WTC11 (cell line): ENCODE measurements around the gene SLC44A3. TPM values are rescaled to one million over a fixed set of nuclear protein-coding genes. Genes with fewer than 3 reads are reported as not detected.

Source experiments
- ATAC-seq: fragments of 200-7000 bp; cut with Tn5 transposase; 2 replicates; pipeline ENCODE4 v1.10.0; 2021; ENCODE audit warnings: mild to moderate bottlenecking, moderate library complexity
- CTCF ChIA-PET: fragments of 300-600 bp; sonication (Branson Sonifier 250); formaldehyde crosslinking; loops from one replicate; lab custom pipeline; 2021; ENCODE audit warnings: antibody characterized with exemption; lab: Charles Lee
- POLR2A ChIA-PET: fragments of 350-600 bp; sonication (Branson Sonifier 250); formaldehyde crosslinking; loops from one replicate; lab custom pipeline; 2021; ENCODE audit warnings: antibody characterized with exemption; lab: Charles Lee
- DNase-seq: peaks from one replicate; pipeline ENCODE4 v3.0.0; 2021; ENCODE audit warnings: low spot score
- H3K27ac Mint-ChIP-seq: 2 replicates; pipeline ENCODE4 v1.8.0; 2021; ENCODE audit warnings: mixed read lengths
- H3K27me3 Mint-ChIP-seq: 2 replicates; pipeline ENCODE4 v1.8.0; 2021; ENCODE audit warnings: low read depth, mild to moderate bottlenecking, moderate library complexity, mixed read lengths
- H3K36me3 Mint-ChIP-seq: 2 replicates; pipeline ENCODE4 v1.8.0; 2021; ENCODE audit warnings: mixed read lengths
- H3K4me1 Mint-ChIP-seq: 2 replicates; pipeline ENCODE4 v1.8.0; 2022; ENCODE audit warnings: mixed read lengths
- H3K4me3 Mint-ChIP-seq: 2 replicates; pipeline ENCODE4 v1.8.0; 2021; ENCODE audit warnings: mild to moderate bottlenecking, moderate library complexity, mixed read lengths
- H3K9me3 Mint-ChIP-seq: 2 replicates; pipeline ENCODE4 v1.8.0; 2021; ENCODE audit warnings: mixed read lengths
- ATF6 ChIP-seq: sonication (generic); formaldehyde crosslinking; IDR thresholded peaks from 2 replicates; pipeline ENCODE4 v1.8.1; 2023; ENCODE audit warnings: mild to moderate bottlenecking, missing genetic modification reagents
- CTCF ChIP-seq: fragments of 200-600 bp; IDR thresholded peaks from 2 replicates; pipeline ENCODE4 v1.8.0; 2022; ENCODE audit warnings: antibody characterized with exemption
- ERG ChIP-seq: fragments of 250-450 bp; sonication (Bioruptor Pico); IDR thresholded peaks from 2 replicates; pipeline ENCODE4 v1.8.0; 2021; ENCODE audit warnings: mild to moderate bottlenecking
- FOXJ3 ChIP-seq: sonication (generic); formaldehyde crosslinking; IDR thresholded peaks from 2 replicates; pipeline ENCODE4 v1.9.0; 2021; ENCODE audit warnings: missing genetic modification reagents, mild to moderate bottlenecking, borderline replicate concordance
- GTF2I ChIP-seq: fragments of 250-450 bp; sonication (Bioruptor Pico); conservative IDR thresholded peaks from 2 replicates; pipeline ENCODE4 v1.4.0; 2021; ENCODE audit warnings: mild to moderate bottlenecking
- HMGXB4 ChIP-seq: sonication (generic); formaldehyde crosslinking; IDR thresholded peaks from 2 replicates; pipeline ENCODE4 v1.8.1; 2023; ENCODE audit warnings: mild to moderate bottlenecking, moderate library complexity, missing genetic modification reagents
- IRF1 ChIP-seq: sonication (generic); formaldehyde crosslinking; IDR thresholded peaks from 2 replicates; pipeline ENCODE4 v1.8.0; 2023; ENCODE audit warnings: missing genetic modification reagents
- IRF2 ChIP-seq: sonication (generic); formaldehyde crosslinking; IDR thresholded peaks from 2 replicates; pipeline ENCODE4 v1.8.0; 2022; ENCODE audit warnings: low read depth, missing genetic modification reagents, borderline replicate concordance
- MAX ChIP-seq: sonication (generic); formaldehyde crosslinking; IDR thresholded peaks from 2 replicates; pipeline ENCODE4 v1.8.0; 2022; ENCODE audit warnings: mild to moderate bottlenecking, missing genetic modification reagents
- MLX ChIP-seq: sonication (generic); formaldehyde crosslinking; IDR thresholded peaks from 2 replicates; pipeline ENCODE4 v1.8.1; 2023; ENCODE audit warnings: mild to moderate bottlenecking, missing genetic modification reagents, moderate library complexity
- MYBL2 ChIP-seq: sonication (generic); formaldehyde crosslinking; IDR thresholded peaks from 2 replicates; pipeline ENCODE4 v1.8.1; 2023; ENCODE audit warnings: mild to moderate bottlenecking, moderate library complexity, missing genetic modification reagents
- NFYB ChIP-seq: sonication (generic); formaldehyde crosslinking; conservative IDR thresholded peaks from 2 replicates; pipeline ENCODE4 v1.8.0; 2022; ENCODE audit warnings: low read depth, missing genetic modification reagents
- OVOL2 ChIP-seq: fragments of 250-450 bp; sonication (Bioruptor Pico); IDR thresholded peaks from 2 replicates; pipeline ENCODE4 v1.9.0; 2021; ENCODE audit warnings: mild to moderate bottlenecking, borderline replicate concordance
- SP1 ChIP-seq: sonication (generic); formaldehyde crosslinking; conservative IDR thresholded peaks from 2 replicates; pipeline ENCODE4 v1.8.1; 2022; ENCODE audit warnings: missing genetic modification reagents
- ZNF138 ChIP-seq: sonication (generic); formaldehyde crosslinking; conservative IDR thresholded peaks from 2 replicates; pipeline ENCODE4 v1.8.1; 2022; ENCODE audit warnings: mild to moderate bottlenecking, moderate library complexity, missing genetic modification reagents
- ZNF232 ChIP-seq: sonication (generic); formaldehyde crosslinking; IDR thresholded peaks from 2 replicates; pipeline ENCODE4 v1.8.0; 2022; ENCODE audit warnings: mild to moderate bottlenecking, missing genetic modification reagents
- ZNF416 ChIP-seq: fragments of 250-450 bp; sonication (Bioruptor Pico); IDR thresholded peaks from 2 replicates; pipeline ENCODE4 v1.9.0; 2021; ENCODE audit warnings: mild to moderate bottlenecking, inconsistent platforms
- ZNF532 ChIP-seq: fragments of 250-450 bp; sonication (Bioruptor Pico); IDR thresholded peaks from 2 replicates; pipeline ENCODE4 v1.9.0; 2021; ENCODE audit warnings: mild to moderate bottlenecking, borderline replicate concordance
- total RNA-seq: library from RNA; stranded (reverse); gene quantifications from 3 replicates; pipeline ENCODE4 v1.2.3, GENCODE V29; 2021

The SLC44A3 gene
- total RNA-seq, 1 experiment from 2014 or later: 4.7 TPM

- H3K9me3 Mint-ChIP-seq: no peaks in the 10 kb centered on the region
- peak overlapping the region; percentile 24; the same call in 1 of the 2 replicates for H3K27ac Mint-ChIP-seq
- DNase-seq (no peak), ATAC-seq (no peak)
- peaks cover 26% of the 10 kb centered on the region for H3K36me3 Mint-ChIP-seq
- TF ChIP-seq MLX (CRISPR knock-in tag): no peak
- TF ChIP-seq FOXJ3: no peak
- no peak for TF ChIP-seq ZNF416
- no peak for TF ChIP-seq OVOL2
- no peak for TF ChIP-seq IRF1 (CRISPR knock-in tag)
- no peak overlapping the region for H3K4me3 Mint-ChIP-seq
- CTCF ChIA-PET: interaction anchor here (1.1 to 1.8 kb wide), 3 partner anchors 38 to 342 kb away, joined by 3 to 8 read pairs (median 5); no protein-coding TSS in a partner anchor
- POLR2A ChIA-PET: no interaction called here
- peaks cover 32% of the 10 kb centered on the region for H3K4me1 Mint-ChIP-seq
- peaks cover 3% of the 10 kb centered on the region; the same call in 1 of the 2 replicates for H3K27me3 Mint-ChIP-seq
Measured at GRCh38 chr1:94892604-94893254, 72.6 kb downstream of the SLC44A3 start.

- CTCF ChIA-PET: interaction anchor here (1.0 kb wide), 1 partner anchor 40 kb away, joined by 3 read pairs; no protein-coding TSS in a partner anchor
- POLR2A ChIA-PET: no interaction called here
- H3K27me3 Mint-ChIP-seq: peaks cover 3% of the 10 kb centered on the region; the same call in 1 of the 2 replicates
- peak; percentile 76 for ATAC-seq
- H3K4me1 Mint-ChIP-seq: peaks cover 16% of the 10 kb centered on the region
- H3K27ac Mint-ChIP-seq: peak overlapping the region; percentile 24; the same call in 1 of the 2 replicates
- no peak overlapping the region for H3K4me3 Mint-ChIP-seq
- TF ChIP-seq SP1 (CRISPR knock-in tag): no peak
- no peak for TF ChIP-seq IRF2 (CRISPR knock-in tag)
- no peak for TF ChIP-seq ATF6 (CRISPR knock-in tag)
- no peak for TF ChIP-seq NFYB (CRISPR knock-in tag)
- no peak for TF ChIP-seq HMGXB4 (CRISPR knock-in tag)
- no peak for TF ChIP-seq MAX (CRISPR knock-in tag)
- TF ChIP-seq GTF2I (CRISPR knock-in tag): no peak
- TF ChIP-seq ZNF232 (CRISPR knock-in tag): no peak
- TF ChIP-seq ZNF138 (CRISPR knock-in tag): no peak
- no peak for TF ChIP-seq ERG
- DNase-seq: no peak
- peaks cover 41% of the 10 kb centered on the region for H3K36me3 Mint-ChIP-seq
- no peaks in the 10 kb centered on the region for H3K9me3 Mint-ChIP-seq
Measured at GRCh38 chr1:94894630-94895029, 74.5 kb downstream of the SLC44A3 start.

GRCh38 chr1:94895518-94895917, 75.4 kb downstream of the SLC44A3 start:
- no peak for ATAC-seq
- H3K27me3 Mint-ChIP-seq: peaks cover 3% of the 10 kb centered on the region; the same call in 1 of the 2 replicates
- ChIA-PET CTCF (no interaction called here), POLR2A (no interaction called here)
- H3K9me3 Mint-ChIP-seq: no peaks in the 10 kb centered on the region
- H3K4me1 Mint-ChIP-seq: peaks cover 12% of the 10 kb centered on the region
- H3K36me3 Mint-ChIP-seq: peaks cover 43% of the 10 kb centered on the region
- no peak overlapping the region for H3K27ac Mint-ChIP-seq
- TF ChIP-seq ZNF532 (CRISPR knock-in tag) (no peak), MYBL2 (no peak), CTCF (no peak)
- no peak overlapping the region for H3K4me3 Mint-ChIP-seq
- no peak for DNase-seq
